SKM-1 treated with dmso at 0.1 percent for 144 hours (cell line): ENCODE results near the gene TRMT2A.

Experiments used
- DNase-seq: peaks from one replicate; lab custom pipeline; 2025; ENCODE audit not compliant: unreplicated experiment; lab: John Stamatoyannopoulos, UW

TRMT2A gene

DNA sequence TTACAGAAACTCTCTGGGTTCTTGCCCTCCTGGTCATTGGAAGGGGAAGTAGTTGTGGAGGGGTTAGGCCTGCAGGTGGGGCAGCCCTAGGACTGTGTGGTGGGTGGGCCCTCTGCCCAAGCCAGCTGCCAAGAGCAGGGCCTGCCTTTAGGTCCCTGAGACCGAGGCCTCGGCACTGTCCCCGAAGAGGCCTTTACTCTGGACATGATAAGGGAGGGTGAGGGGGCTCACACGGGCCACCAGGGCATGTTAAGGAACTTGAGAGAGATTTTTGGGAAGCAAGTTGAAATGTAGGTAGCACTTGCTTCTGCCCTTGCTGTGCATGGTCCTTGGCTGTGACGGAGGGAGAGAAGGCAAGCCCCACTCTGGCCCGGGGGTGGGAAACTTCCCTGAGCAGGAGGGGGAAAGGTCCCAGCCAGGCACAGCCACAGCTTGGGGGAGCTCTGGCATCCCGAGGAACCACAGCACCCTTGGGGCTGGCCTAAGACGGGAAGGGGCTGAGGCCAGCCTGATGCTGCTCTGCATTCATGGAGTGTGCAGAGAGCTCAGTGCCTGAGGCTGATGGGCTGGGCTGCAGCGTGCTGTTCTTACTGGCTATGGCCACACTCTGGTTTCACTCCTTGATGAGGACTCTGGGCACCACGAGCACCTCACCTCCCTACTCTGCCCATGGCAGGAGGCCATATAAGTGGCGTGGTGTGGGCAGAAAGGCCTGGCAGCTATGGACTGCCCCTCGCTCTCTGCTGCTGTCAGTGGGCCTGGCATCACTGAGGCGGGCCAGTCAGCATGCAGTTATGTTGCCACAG lies 8.9 kb downstream of the TRMT2A start:
- DNase-seq, result no peak

DNA sequence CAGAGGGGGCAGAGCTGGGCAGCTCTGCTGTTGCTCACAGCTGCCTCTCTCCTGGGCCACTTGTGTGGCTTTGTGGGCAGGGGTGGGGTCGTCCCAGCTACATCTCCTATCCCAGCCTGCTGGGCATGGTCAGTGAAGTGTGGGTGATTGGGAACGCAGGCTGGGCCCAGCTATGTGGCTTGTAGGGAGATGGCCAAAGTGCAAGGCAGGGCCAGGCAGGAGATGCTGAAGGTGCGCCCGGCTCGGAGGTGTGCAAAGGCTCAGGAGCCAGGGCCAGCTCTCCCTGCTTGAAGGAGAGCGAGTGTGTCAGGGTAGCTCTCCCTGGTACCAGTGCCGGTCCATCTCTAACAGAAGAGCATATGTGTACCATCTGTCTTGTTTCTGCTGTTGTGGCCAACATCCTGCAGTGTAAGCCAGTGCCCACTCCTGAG lies 9.5 kb downstream of the TRMT2A start:
- DNase-seq, result no peak

DNA sequence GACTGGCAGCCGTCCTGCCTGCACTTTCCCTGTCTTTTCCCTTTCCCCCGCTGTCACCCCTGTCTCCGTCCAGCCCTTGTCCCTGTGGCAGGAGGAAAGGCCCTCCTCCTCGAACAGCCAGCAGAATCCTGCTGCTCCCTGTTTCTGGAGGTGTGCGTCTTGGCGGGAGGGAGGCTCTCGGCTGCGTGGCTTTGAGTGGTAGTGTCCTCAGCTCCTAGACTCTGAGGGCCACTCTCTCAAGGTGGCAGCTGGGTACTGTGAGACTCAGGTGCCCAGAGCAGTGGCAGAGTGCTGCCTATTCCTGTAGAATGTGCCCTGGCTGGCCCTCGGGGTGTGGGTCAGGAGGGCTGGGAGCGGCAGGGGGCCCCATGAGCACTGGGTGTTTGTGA lies 10.2 kb downstream of the TRMT2A start:
- no peak for DNase-seq

DNA sequence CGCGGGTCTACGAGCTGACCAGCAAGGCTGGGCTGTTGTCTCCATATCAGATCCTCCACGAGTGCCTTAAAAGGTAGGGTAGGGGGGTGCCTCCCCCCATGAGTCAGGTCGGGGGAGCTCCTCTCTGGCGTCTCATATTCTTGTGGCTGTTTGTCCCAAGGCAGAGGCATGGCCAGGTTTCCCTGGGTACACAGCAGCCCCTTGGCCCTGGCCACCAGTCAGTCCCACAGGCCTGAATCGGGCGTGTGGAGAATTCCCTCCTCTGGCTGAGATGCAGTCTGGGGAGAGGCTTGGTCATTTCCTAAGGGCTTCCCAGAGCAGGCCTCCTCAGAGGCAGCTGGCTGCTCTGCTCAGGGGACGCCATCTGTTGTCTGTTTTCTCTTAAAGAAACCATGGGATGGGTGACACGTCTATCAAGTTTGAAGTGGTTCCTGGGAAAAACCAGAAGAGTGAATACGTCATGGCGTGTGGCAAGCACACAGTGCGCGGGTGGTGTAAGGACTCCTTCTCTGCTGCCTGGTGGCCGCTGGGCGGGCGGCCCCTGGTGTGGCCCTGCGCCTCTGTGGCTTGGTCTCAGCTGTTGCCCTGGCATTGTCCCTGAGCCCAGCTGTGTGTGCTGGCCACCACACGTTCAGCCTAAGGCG lies 10.7 kb downstream of the TRMT2A start:
- DNase-seq, result no peak

DNA sequence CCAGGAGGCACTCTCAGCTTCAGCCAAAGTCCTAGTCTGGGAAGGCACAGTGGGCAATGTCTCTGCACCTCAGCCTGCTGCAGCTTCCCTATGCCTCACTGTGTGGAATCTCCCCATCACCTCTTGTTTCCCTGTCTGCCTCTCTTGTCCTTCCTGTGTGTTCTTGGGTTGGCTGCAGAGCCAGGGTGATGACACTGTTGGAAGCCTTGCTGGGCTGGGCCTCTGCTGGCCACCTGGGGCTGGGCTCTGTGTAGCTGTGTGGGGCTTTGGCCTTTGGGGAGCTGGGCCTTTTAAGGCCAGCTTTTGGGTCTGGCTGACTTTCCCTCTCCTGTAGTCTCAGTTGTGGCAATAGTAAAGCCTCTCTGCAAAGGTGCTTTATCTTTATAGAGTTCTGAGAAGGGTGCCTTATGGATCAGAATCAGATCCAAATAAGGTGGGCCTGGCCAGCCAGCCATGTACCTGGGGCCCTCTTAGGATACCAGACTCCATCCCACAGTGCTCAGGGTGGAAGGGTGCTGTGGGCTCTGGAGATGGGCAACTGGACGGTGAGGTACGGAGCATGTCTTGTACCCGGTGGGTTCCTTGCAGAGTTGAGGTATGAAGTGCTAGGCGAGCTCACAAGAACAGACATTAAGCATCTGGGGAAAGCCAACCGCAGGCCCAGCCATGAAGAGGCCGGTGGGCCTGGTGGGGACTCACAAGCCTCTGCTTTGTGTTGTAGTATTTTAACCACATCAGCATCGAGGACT lies 11.4 kb downstream of the TRMT2A start:
- no peak for DNase-seq

DNA sequence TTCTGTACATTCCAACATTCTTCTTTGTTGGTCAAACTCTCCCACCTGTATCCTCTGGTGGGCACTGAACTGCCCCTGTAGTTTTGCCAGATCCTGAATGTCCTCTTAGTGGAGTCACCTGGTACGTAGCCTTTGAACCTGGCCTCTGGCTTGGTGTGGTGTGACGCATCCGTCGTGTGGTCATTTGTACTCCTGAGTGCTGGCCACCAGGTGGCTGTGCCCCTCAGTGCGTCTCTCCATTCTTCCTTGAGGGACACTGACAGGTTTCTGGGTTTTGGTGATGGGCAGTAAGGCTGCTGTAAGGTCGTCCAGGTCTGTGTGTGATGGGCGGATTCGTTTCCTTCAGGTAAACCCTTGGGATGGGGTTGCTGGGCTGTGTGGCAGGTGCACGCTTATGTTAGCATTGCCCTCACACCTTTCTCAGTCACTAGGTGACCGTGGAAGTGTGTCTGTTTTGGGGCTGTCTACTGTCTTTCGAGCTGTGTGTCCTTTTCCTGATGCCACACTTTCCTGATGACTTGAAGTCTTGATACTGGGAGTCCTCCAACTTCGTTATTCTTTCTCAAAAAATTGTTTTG lies 14.7 kb downstream of the TRMT2A start:
- no peak for DNase-seq

DNA sequence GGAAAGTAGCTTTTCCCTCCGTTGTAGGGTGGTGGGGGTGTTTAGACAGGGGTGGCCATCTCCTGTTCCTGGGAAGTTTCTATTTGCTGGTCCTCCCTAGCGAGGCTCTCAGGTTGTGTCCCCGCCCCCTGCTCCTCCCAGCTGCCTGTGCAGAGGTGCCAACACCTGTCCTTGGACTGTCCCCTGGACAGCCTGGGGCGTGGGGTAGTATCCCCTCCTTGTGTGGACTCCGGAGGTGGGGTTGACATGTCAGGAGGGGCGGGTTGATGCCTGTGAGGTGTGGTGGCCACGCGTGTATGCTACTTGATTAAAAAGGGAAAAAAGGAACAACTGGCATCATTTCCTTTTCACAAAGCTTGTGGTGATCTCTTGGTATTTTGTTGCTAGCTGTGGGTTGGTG lies 15.4 kb downstream of the TRMT2A start:
- no peak for DNase-seq

DNA sequence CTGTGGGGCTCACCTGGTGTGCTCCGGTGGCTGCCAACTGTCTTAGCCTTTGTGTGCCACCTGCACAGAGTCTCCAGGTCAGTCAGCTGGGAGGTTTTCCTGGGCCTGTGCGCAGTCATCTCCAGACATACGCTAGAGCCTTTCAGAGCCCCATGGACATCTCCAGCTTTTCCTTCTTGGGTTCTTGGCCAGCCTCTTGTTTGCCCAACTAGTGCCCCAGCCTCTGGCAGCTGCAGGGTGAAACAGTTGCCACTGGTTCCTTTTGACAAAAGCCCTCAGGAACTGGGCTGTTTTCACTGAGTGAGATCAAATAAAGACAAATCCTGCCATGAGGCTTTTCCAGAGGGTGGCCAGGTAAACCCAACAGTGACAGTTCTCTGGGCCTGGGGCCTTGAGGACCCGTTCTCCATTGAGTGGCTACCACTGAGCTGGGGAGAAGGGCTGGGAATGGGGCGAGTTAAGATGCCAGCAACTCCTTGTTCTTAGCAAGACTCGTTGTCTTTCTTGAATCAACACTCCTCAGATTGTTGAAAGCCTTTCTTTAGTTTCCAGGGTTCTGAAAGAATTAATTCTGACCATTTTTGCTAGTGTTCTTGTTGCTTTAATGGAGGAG lies 17.8 kb downstream of the TRMT2A start:
- no peak for DNase-seq

DNA sequence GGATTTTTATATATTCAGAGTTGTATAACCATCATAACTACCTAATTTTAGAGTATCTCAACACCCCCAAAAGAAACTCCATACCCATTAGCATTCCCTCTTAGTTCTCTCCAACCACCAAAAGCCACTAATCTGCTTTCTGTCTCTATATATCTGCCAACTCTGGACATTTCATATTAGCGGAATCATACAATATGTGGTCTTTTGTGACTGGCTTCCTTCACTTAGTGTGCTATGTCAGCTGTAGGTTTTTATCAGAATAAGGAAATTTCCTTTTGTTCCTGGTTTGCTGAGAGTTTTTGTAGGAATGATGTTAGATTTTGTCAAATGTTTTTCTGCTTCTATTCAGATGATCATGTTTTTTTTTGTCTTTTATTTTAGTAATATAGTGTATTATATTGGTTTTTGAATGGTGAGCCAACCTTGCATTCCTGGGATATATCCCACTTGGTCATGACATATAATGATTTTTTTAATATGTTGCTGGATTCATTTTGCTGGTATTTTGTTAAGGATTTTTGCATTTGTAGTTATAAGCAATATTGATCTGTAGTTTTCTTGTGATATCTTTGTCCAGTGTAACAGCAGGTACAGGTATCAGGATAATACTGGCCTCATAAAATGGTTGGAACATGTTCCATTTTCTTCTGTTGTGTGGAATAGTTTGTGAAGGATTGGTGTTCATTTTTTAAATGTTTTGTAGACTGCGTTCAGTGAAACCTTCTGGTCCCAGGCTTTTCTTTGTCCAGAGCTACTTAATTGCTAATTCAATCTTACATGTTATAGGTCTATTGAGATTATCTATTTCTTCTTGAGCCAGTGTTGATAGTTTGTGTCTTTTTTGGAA lies 20.2 kb downstream of the TRMT2A start:
- no peak for DNase-seq

DNA sequence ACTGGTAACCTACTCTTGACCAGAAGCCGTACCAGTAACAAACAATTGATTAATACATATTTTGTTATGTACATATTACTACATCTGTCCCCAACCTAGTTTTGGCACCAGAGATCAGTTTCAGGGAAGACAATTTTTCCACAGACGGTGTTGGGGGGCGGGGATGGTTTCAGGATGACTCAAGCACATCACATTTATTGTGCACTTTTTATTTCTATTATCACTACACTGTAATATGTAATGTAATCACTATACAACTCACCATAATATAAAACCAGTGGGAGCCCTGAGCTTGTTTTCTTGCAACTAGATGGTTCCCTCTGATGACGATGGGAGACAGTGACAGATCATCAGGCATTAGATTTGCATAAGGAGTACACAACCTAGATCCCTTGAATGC lies 21.5 kb downstream of the TRMT2A start:
- no peak for DNase-seq

DNA sequence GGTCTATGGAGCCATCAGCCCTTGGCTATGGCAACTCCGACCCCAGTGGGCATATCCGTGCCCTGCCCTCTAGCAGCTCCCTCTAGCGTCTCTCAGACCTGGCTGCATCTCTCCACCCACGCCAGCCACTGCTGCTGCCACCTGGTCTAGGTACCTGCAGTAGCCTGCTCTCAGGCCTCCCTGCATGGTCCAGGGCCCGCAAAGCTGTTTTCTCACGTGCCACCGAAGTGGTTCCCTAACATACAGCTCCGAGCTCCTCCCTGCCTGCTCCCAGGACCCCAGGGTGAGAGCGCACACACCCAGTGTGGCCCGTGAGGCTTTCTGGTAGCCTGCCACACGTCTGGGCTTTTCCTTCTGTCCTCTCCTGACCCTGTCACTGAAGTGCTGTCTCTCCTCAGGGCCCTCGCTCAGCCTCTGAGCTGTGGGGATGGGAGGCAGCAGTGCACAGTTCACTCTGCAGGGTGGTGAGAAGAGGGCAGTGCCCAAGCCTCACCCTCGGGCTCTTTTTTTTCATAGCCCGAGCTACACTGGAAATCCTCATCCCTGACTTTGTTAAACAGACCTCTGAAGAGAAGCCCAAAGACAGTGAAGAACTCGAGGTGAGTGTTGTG lies 22.7 kb downstream of the TRMT2A start:
- DNase-seq, result no peak

DNA sequence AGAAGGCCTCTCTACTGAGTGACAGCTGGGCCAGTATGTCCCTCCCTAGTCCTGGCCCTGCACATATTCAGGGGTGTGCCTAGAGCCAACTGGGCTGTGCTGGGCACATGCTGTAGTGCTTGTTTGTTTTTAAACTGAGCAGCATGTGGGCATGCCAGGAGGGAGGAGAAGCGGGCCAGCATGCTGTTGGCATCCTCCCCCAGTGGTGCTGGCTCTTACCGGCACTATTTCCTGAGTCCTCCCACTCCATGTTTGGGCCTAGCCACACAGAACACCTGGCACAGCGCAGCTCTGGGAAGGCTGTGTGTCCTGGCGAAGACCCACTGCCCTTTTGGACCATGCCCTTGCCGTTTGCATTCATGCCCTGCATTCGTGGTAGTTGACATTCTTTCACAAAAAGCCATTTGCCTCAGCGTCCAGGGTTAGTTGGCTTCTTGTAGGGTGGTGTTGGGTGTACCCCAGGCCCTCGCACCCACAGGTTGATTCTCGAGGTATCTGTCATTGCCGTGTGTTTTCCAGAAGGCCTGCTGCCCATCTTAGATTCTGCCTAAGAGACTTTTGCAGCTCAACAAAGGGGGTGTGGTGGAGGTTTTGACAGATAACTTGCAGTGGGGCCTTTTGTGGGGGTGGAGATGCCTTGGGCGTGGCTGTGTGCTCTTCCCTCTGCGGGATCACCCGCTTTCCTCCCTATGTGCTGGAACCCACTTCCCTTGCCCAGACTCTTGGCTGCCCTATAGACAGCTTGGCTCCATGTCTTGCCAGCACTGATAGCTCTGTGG lies 23.4 kb downstream of the TRMT2A start:
- DNase-seq, result no peak

DNA sequence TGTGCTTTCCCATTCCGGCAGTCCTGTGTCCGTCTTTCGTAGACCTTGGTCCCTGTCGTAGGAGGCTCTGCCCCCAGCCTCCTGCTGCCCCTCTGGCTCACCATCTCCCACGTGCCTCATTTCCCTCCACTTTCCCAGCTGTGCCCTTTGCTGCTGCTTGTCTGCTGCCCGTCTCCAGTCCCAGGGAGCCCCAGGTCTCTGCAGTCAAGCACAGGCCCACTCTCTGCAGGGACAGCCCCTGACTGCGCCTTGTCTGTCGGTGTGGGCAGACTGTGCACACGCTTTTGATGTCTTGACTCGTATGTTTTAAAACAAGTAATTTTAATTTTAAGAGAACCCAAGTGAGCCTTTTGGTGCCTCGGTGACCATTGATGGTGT lies 24.6 kb downstream of the TRMT2A start:
- DNase-seq, result no peak

DNA sequence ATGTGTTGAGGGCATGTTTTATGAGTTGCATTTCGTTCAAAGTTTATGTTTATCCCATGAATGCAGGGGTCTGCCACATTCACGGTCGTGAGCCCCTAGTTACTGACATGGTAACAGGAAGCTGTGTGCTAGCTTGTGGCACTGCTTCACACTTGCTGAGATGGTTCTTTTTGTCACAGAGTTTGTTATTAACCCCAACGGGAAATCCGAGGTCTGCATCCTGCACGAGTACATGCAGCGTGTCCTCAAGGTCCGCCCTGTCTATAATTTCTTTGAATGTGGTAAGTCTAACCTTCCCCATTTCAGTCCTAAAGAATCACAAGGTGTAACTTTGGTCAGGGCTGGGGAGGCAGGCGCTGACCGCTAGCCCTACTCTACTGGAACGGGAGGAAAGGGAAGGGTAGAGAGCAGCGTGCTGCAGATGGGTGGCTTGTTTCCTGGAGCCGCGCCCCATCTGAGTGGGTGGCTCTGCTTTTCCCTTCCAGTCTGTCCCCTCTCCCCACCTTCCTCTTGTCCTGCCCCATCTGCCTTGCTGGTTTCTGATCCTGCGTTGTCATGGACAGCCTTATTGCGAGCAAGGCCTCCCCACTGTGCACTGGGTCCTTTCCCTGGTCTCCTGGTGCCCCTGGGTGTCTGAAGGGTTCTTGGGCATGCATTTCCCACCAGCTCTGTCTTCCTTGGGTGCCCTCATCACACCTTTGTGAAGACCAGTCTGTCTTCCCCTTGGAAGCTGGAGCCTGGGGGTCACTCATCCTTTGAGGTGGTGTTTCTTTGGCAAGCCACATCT lies 25.1 kb downstream of the TRMT2A start:
- DNase-seq, result no peak

DNA sequence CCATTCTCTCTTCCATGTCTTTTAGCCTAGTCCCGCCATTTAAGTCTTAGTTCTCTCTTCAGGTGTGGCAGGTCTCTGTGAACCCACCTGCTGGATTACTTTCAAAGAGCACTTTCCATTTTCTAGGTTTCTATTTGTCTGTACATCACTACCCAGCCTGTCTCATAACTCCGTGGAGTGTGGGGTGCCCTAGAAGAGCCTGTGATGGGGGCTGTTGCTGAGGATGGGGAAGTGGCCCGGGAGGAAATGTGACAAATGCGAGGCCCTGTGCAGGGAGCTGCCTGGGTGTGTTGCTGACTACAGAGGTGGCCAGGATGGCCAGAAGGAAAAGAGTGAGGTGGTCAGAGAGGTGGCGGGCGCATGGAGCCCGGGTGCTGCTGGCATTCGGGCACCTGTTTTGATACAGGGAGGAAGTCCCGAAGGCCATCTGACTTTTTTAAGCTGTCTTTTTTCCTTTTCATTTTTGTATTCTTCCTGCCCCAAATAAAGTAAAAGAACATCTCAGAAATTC lies 26.2 kb downstream of the TRMT2A start:
- DNase-seq, result no peak

DNA sequence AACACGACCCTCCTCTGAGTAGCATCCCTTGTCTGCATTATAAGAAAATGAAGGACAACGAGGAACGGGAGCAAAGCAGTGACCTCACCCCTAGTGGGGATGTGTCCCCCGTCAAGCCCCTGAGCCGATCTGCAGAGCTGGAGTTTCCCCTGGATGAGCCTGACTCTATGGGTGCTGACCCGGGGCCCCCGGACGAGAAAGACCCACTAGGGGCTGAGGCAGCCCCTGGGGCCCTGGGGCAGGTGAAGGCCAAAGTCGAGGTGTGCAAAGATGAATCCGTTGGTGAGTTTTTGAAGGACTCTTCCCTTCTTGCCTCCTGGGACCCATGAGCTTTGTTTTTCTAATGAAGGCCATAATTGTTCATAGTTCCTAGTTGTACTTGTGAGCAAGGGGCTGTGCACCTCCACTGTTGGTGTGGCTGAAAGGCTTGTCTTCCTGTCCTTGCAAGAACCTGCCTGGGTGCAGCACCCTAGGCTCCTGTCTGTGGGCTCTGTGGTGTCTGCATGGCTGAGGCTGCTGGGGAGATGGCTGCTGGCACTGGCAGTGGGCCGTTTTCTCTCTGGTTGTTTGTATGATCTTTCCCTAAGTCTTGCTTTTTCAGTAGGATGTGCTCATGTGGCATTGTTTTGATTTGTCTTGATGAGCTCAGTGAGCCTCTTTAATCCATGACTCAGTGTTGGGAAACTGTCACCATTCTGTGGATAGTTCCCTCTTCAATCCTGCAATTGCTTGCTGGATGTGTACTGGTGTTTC lies 26.9 kb downstream of the TRMT2A start:
- no peak for DNase-seq

DNA sequence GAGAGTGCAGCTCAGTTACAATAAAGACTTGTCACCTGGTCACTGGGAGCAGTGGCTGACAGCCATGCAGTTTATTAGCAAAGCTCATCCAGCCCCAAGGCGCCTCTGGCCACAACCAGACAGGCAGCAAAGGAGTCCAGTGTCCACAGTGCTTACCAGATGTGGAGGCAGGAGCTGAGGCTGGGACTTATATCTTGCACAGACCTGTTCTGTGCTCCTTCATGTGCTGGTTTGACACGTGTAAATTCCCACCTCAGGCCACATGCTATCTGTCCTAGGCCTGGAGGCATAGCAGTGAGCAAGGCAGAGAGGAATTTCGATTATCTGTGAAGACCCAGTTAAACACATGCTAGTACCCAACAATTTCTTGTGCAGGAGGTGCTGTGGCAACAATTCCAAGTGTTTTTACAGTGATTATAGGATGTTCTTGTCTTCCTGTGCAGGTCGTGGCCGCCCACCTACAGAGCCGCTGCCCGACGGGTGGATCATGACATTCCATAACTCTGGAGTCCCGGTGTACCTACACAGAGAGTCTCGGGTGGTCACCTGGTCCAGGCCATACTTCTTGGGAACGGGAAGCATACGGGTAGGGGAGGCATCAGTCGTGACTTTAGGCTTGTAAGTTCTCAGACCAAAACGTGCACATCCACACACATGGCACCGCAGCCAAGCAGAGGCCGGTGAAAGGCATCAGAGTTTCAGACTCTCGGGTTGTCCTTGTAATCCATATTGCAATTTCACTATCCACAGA lies 27.6 kb downstream of the TRMT2A start:
- no peak for DNase-seq
